Testis (tissue), 2 donors: ENCODE data around the gene KCNJ5.

Source experiments
- CTCF ChIP-seq, 3 experiments: fragments of 450-650 bp in 2 of 3; fragments of 200-600 bp in 1 of 3; sonication (generic) in 1 of 3; IDR thresholded peaks; one replicate each; pipeline ENCODE4 v1.5.1; 2016 to 2019; ENCODE audit warnings: antibody characterized with exemption in 3 of 3, mild to moderate bottlenecking in 2 of 3, moderate library complexity in 1 of 3
- POLR2A ChIP-seq: fragments of 450-650 bp; IDR thresholded peaks from one replicate; pipeline ENCODE4 v1.6.1; 2017; ENCODE audit warnings: antibody characterized with exemption, mild to moderate bottlenecking, moderate library complexity

GRCh38 chr11:128904656-128905344 is 13.6 kb downstream of the KCNJ5 start:
- TF ChIP-seq CTCF (IDR thresholded peaks at IDR 0.05) (no peak), POLR2A (no peak)
